WTC11 (cell line): ENCODE data around the gene PLA2G4F. TPM values are rescaled to one million over a fixed set of nuclear protein-coding genes. Genes with fewer than 3 reads are reported as not detected.

Experiments used
- ATAC-seq: fragments of 200-7000 bp; cut with Tn5 transposase; 2 replicates; pipeline ENCODE4 v1.10.0; 2021; ENCODE audit warnings: mild to moderate bottlenecking, moderate library complexity
- CTCF ChIA-PET: fragments of 300-600 bp; sonication (Branson Sonifier 250); formaldehyde crosslinking; loops from one replicate; lab custom pipeline; 2021; ENCODE audit warnings: antibody characterized with exemption; lab: Charles Lee
- POLR2A ChIA-PET: fragments of 350-600 bp; sonication (Branson Sonifier 250); formaldehyde crosslinking; loops from one replicate; lab custom pipeline; 2021; ENCODE audit warnings: antibody characterized with exemption; lab: Charles Lee
- DNase-seq: peaks from one replicate; pipeline ENCODE4 v3.0.0; 2021; ENCODE audit warnings: low spot score
- H3K27ac Mint-ChIP-seq: 2 replicates; pipeline ENCODE4 v1.8.0; 2021; ENCODE audit warnings: mixed read lengths
- H3K27me3 Mint-ChIP-seq: 2 replicates; pipeline ENCODE4 v1.8.0; 2021; ENCODE audit warnings: low read depth, mild to moderate bottlenecking, moderate library complexity, mixed read lengths
- H3K36me3 Mint-ChIP-seq: 2 replicates; pipeline ENCODE4 v1.8.0; 2021; ENCODE audit warnings: mixed read lengths
- H3K4me1 Mint-ChIP-seq: 2 replicates; pipeline ENCODE4 v1.8.0; 2022; ENCODE audit warnings: mixed read lengths
- H3K4me3 Mint-ChIP-seq: 2 replicates; pipeline ENCODE4 v1.8.0; 2021; ENCODE audit warnings: mild to moderate bottlenecking, moderate library complexity, mixed read lengths
- H3K9me3 Mint-ChIP-seq: 2 replicates; pipeline ENCODE4 v1.8.0; 2021; ENCODE audit warnings: mixed read lengths
- AR ChIP-seq: fragments of 250-450 bp; sonication (Bioruptor Pico); IDR thresholded peaks from 2 replicates; pipeline ENCODE4 v1.9.0; 2021; ENCODE audit warnings: mild to moderate bottlenecking
- EMX1 ChIP-seq: fragments of 250-450 bp; sonication (Bioruptor Pico); IDR thresholded peaks from 2 replicates; pipeline ENCODE4 v1.8.0; 2021; ENCODE audit warnings: mild to moderate bottlenecking
- GABPB1 ChIP-seq: sonication (generic); formaldehyde crosslinking; IDR thresholded peaks from 2 replicates; pipeline ENCODE4 v1.8.1; 2023; ENCODE audit warnings: mild to moderate bottlenecking, missing genetic modification reagents
- IRF2 ChIP-seq: sonication (generic); formaldehyde crosslinking; IDR thresholded peaks from 2 replicates; pipeline ENCODE4 v1.8.0; 2022; ENCODE audit warnings: low read depth, missing genetic modification reagents, borderline replicate concordance
- MXD4 ChIP-seq: fragments of 250-450 bp; sonication (Bioruptor Pico); IDR thresholded peaks from 2 replicates; pipeline ENCODE4 v1.8.0; 2021; ENCODE audit warnings: mild to moderate bottlenecking, moderate library complexity, borderline replicate concordance
- NFE2L1 ChIP-seq: sonication (generic); formaldehyde crosslinking; IDR thresholded peaks from 2 replicates; pipeline ENCODE4 v1.8.1; 2023; ENCODE audit warnings: missing genetic modification reagents
- NFYB ChIP-seq: sonication (generic); formaldehyde crosslinking; conservative IDR thresholded peaks from 2 replicates; pipeline ENCODE4 v1.8.0; 2022; ENCODE audit warnings: low read depth, missing genetic modification reagents
- NR3C1 ChIP-seq: sonication (generic); formaldehyde crosslinking; conservative IDR thresholded peaks from 2 replicates; pipeline ENCODE4 v1.8.1; 2023; ENCODE audit warnings: low read depth, mild to moderate bottlenecking, missing genetic modification reagents
- OVOL2 ChIP-seq: fragments of 250-450 bp; sonication (Bioruptor Pico); IDR thresholded peaks from 2 replicates; pipeline ENCODE4 v1.9.0; 2021; ENCODE audit warnings: mild to moderate bottlenecking, borderline replicate concordance
- RELA ChIP-seq: sonication (generic); formaldehyde crosslinking; IDR thresholded peaks from 2 replicates; pipeline ENCODE4 v1.8.1; 2022; ENCODE audit warnings: missing genetic modification reagents, mild to moderate bottlenecking, borderline replicate concordance
- SOX15 ChIP-seq: fragments of 250-450 bp; sonication (Bioruptor Pico); IDR thresholded peaks from 2 replicates; pipeline ENCODE4 v1.9.0; 2021; ENCODE audit warnings: mild to moderate bottlenecking
- TP53 ChIP-seq: sonication (generic); formaldehyde crosslinking; IDR thresholded peaks from 2 replicates; pipeline ENCODE4 v1.8.1; 2023; ENCODE audit warnings: mild to moderate bottlenecking, missing genetic modification reagents
- ZBTB21 ChIP-seq: sonication (generic); formaldehyde crosslinking; IDR thresholded peaks from 2 replicates; pipeline ENCODE4 v1.8.1; 2023; ENCODE audit warnings: mild to moderate bottlenecking, missing genetic modification reagents, borderline replicate concordance
- ZNF138 ChIP-seq: sonication (generic); formaldehyde crosslinking; conservative IDR thresholded peaks from 2 replicates; pipeline ENCODE4 v1.8.1; 2022; ENCODE audit warnings: mild to moderate bottlenecking, moderate library complexity, missing genetic modification reagents
- ZNF317 ChIP-seq: sonication (generic); formaldehyde crosslinking; IDR thresholded peaks from 2 replicates; pipeline ENCODE4 v1.8.1; 2023; ENCODE audit warnings: low read depth, mild to moderate bottlenecking, moderate library complexity, missing genetic modification reagents, borderline replicate concordance
- ZNF416 ChIP-seq: fragments of 250-450 bp; sonication (Bioruptor Pico); IDR thresholded peaks from 2 replicates; pipeline ENCODE4 v1.9.0; 2021; ENCODE audit warnings: mild to moderate bottlenecking, inconsistent platforms
- total RNA-seq: library from RNA; stranded (reverse); gene quantifications from 3 replicates; pipeline ENCODE4 v1.2.3, GENCODE V29; 2021
- TF ChIP-seq, protein P1 (sequence below): sonication (generic); formaldehyde crosslinking; IDR thresholded peaks from 2 replicates; pipeline ENCODE4 v1.8.0; 2023; ENCODE audit warnings: mild to moderate bottlenecking, missing genetic modification reagents
- TF ChIP-seq, protein P2 (sequence below): sonication (generic); formaldehyde crosslinking; IDR thresholded peaks from 2 replicates; pipeline ENCODE4 v1.8.0; 2023; ENCODE audit warnings: missing genetic modification reagents, mild to moderate bottlenecking, borderline replicate concordance

Gene PLA2G4F
- total RNA-seq, 1 experiment from 2014 or later = 0.11 TPM

GRCh38 chr15:42171795-42172194, 15.4 kb upstream of the PLA2G4F start:
- DNase-seq = no peak
- Mint-ChIP-seq H3K27ac (no peak overlapping the region), H3K9me3 (no peaks in the 10 kb centered on the region)
- CTCF ChIA-PET = no interaction called here
- no peak for ATAC-seq
- no peak for TF ChIP-seq RELA (CRISPR knock-in tag)
- no peak for TF ChIP-seq IRF2 (CRISPR knock-in tag)
- no peak for TF ChIP-seq ZNF317
- TF ChIP-seq AR (CRISPR knock-in tag) = no peak
- no peak for TF ChIP-seq OVOL2 (CRISPR knock-in tag)
- no peak for TF ChIP-seq ZNF138 (CRISPR knock-in tag)
- TF ChIP-seq NR3C1 (CRISPR knock-in tag) = no peak
- TF ChIP-seq, protein P1, sequence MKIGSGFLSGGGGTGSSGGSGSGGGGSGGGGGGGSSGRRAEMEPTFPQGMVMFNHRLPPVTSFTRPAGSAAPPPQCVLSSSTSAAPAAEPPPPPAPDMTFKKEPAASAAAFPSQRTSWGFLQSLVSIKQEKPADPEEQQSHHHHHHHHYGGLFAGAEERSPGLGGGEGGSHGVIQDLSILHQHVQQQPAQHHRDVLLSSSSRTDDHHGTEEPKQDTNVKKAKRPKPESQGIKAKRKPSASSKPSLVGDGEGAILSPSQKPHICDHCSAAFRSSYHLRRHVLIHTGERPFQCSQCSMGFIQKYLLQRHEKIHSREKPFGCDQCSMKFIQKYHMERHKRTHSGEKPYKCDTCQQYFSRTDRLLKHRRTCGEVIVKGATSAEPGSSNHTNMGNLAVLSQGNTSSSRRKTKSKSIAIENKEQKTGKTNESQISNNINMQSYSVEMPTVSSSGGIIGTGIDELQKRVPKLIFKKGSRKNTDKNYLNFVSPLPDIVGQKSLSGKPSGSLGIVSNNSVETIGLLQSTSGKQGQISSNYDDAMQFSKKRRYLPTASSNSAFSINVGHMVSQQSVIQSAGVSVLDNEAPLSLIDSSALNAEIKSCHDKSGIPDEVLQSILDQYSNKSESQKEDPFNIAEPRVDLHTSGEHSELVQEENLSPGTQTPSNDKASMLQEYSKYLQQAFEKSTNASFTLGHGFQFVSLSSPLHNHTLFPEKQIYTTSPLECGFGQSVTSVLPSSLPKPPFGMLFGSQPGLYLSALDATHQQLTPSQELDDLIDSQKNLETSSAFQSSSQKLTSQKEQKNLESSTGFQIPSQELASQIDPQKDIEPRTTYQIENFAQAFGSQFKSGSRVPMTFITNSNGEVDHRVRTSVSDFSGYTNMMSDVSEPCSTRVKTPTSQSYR (CRISPR knock-in tag) = no peak
- TF ChIP-seq ZNF416 = no peak
- TF ChIP-seq GABPB1 = no peak
- TF ChIP-seq, all 79 proteins: peak for 0
- POLR2A ChIA-PET = interaction anchor here (0.6 kb wide), 1 partner anchor 355 kb away, joined by 5 read pairs; no protein-coding TSS in a partner anchor
- H3K27me3 Mint-ChIP-seq = no peaks in the 10 kb centered on the region
- no peaks in the 10 kb centered on the region for H3K4me1 Mint-ChIP-seq
- H3K4me3 Mint-ChIP-seq = no peak overlapping the region
- H3K36me3 Mint-ChIP-seq = peaks cover 33% of the 10 kb centered on the region

- no peak for DNase-seq
- no peaks in the 10 kb centered on the region for H3K9me3 Mint-ChIP-seq
- ATAC-seq = no peak
- no peaks in the 10 kb centered on the region for H3K27me3 Mint-ChIP-seq
- ChIA-PET POLR2A (no interaction called here), CTCF (interaction anchor here (1.8 kb wide), 1 partner anchor 214 kb away, joined by 5 read pairs; no protein-coding TSS in a partner anchor)
- peaks cover 39% of the 10 kb centered on the region for H3K36me3 Mint-ChIP-seq
- H3K4me3 Mint-ChIP-seq = no peak overlapping the region
- TF ChIP-seq ZBTB21 (CRISPR knock-in tag) (no peak), NFE2L1 (CRISPR knock-in tag) (no peak), OVOL2 (CRISPR knock-in tag) (no peak), ZNF317 (no peak), SOX15 (CRISPR knock-in tag) (no peak), MXD4 (no peak), EMX1 (no peak), ZNF138 (CRISPR knock-in tag) (no peak), NFYB (CRISPR knock-in tag) (no peak), ZNF416 (no peak), TP53 (CRISPR knock-in tag) (no peak)
- TF ChIP-seq, protein P2, sequence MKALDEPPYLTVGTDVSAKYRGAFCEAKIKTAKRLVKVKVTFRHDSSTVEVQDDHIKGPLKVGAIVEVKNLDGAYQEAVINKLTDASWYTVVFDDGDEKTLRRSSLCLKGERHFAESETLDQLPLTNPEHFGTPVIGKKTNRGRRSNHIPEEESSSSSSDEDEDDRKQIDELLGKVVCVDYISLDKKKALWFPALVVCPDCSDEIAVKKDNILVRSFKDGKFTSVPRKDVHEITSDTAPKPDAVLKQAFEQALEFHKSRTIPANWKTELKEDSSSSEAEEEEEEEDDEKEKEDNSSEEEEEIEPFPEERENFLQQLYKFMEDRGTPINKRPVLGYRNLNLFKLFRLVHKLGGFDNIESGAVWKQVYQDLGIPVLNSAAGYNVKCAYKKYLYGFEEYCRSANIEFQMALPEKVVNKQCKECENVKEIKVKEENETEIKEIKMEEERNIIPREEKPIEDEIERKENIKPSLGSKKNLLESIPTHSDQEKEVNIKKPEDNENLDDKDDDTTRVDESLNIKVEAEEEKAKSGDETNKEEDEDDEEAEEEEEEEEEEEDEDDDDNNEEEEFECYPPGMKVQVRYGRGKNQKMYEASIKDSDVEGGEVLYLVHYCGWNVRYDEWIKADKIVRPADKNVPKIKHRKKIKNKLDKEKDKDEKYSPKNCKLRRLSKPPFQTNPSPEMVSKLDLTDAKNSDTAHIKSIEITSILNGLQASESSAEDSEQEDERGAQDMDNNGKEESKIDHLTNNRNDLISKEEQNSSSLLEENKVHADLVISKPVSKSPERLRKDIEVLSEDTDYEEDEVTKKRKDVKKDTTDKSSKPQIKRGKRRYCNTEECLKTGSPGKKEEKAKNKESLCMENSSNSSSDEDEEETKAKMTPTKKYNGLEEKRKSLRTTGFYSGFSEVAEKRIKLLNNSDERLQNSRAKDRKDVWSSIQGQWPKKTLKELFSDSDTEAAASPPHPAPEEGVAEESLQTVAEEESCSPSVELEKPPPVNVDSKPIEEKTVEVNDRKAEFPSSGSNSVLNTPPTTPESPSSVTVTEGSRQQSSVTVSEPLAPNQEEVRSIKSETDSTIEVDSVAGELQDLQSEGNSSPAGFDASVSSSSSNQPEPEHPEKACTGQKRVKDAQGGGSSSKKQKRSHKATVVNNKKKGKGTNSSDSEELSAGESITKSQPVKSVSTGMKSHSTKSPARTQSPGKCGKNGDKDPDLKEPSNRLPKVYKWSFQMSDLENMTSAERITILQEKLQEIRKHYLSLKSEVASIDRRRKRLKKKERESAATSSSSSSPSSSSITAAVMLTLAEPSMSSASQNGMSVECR (CRISPR knock-in tag) = no peak
- H3K27ac Mint-ChIP-seq = no peak overlapping the region
- H3K4me1 Mint-ChIP-seq = no peaks in the 10 kb centered on the region
Measured at GRCh38 chr15:42171122-42171521, 14.7 kb upstream of the PLA2G4F start.
